Ecto neural progenitor cell (in vitro differentiated cells): ENCODE measurements around the gene NCS1.

Source experiments
- DNase-seq: peaks from one replicate; pipeline ENCODE4 v3.0.0-alpha.2; 2018; ENCODE audit warnings: low spot score

Gene NCS1

GRCh38 chr9:130147910-130148309, 24.3 kb upstream of the NCS1 start:
- DNase-seq = no peak

- no peak for DNase-seq
These were observed 23.2 kb upstream of the NCS1 start for GRCh38 chr9:130149031-130149430.

- DNase-seq = no peak
These were observed 22.4 kb upstream of the NCS1 start for GRCh38 chr9:130149654-130150286.

- no peak for DNase-seq
These were observed 21.3 kb upstream of the NCS1 start for GRCh38 chr9:130150779-130151382.

GRCh38 chr9:130154816-130155215, 17.4 kb upstream of the NCS1 start:
- no peak for DNase-seq

GRCh38 chr9:130155647-130156046, 16.6 kb upstream of the NCS1 start:
- DNase-seq = no peak

GRCh38 chr9:130156672-130157071, 15.5 kb upstream of the NCS1 start:
- no peak for DNase-seq

GRCh38 chr9:130157079-130157478, 15.1 kb upstream of the NCS1 start:
- DNase-seq = no peak

GRCh38 chr9:130158001-130158400, 14.2 kb upstream of the NCS1 start:
- no peak for DNase-seq

- DNase-seq = no peak
These were observed 13.1 kb upstream of the NCS1 start for GRCh38 chr9:130159057-130159456.

GRCh38 chr9:130159915-130160670, 12.1 kb upstream of the NCS1 start:
- no peak for DNase-seq

- no peak for DNase-seq
These were observed 11.2 kb upstream of the NCS1 start for GRCh38 chr9:130160862-130161470.

- DNase-seq = no peak
These were observed 6.6 kb upstream of the NCS1 start for GRCh38 chr9:130165579-130165978.

- no peak for DNase-seq
These were observed 5.8 kb upstream of the NCS1 start for GRCh38 chr9:130166399-130166798.

- no peak for DNase-seq
These were observed 4.3 kb upstream of the NCS1 start for GRCh38 chr9:130167927-130168326.

- peak; percentile 70 for DNase-seq
These were observed 717 bp upstream of the NCS1 start for GRCh38 chr9:130171226-130172148.

GRCh38 chr9:130172858-130173665, 858 bp downstream of the NCS1 start:
- peak; percentile 70 for DNase-seq

- no peak for DNase-seq
These were observed 1.4 kb downstream of the NCS1 start for GRCh38 chr9:130173666-130173983.

GRCh38 chr9:130174025-130174424, 1.8 kb downstream of the NCS1 start:
- no peak for DNase-seq

GRCh38 chr9:130174920-130175321, 2.7 kb downstream of the NCS1 start:
- no peak for DNase-seq

GRCh38 chr9:130175355-130175754, 3.2 kb downstream of the NCS1 start:
- no peak for DNase-seq
